ES-I3 (cell line): ENCODE data around the gene MTA2.
A peak's percentile ranks its signal among the peaks of the same experiment; 100 is the strongest.
"Not testable (repeated sequence)": the region's sequence is repeated elsewhere in the genome, so short reads cannot be mapped to it uniquely, and the experiment has no call there.

Source experiments
- H3K36me3 ChIP-seq: 2 replicates; pipeline ENCODE4 v1.6.1; 2013; ENCODE audit warnings: mild to moderate bottlenecking, low read length, control low read depth, moderate library complexity; ENCODE audit not compliant: insufficient read depth
- H3K4me1 ChIP-seq: 2 replicates; pipeline ENCODE4 v1.6.1; 2013; ENCODE audit warnings: mild to moderate bottlenecking, control low read depth, low read length; ENCODE audit not compliant: insufficient read depth
- H3K9ac ChIP-seq: 2 replicates; pipeline ENCODE4 v1.6.1; 2013; ENCODE audit warnings: low read depth, mild to moderate bottlenecking, low read length, moderate library complexity
- H3K9me3 ChIP-seq: 2 replicates; pipeline ENCODE4 v1.6.1; 2013; ENCODE audit warnings: mild to moderate bottlenecking, low read length, moderate library complexity; ENCODE audit not compliant: control insufficient read depth, insufficient read depth

The MTA2 gene

GRCh38 chr11:62601372-62602140 is at the start of gene MTA2:
Gene MTA2 (minus strand): TSS chr11:62601865. CDS start chr11:62601450, 415 bp downstream.
- Histone ChIP-seq H3K36me3 (peaks cover 16% of the 10 kb centered on the region; the same call in 1 of the 2 replicates), H3K9ac (peak within 1 kb of the TSS; percentile 96), H3K9me3 (no peaks in the 10 kb centered on the region), H3K4me1 (peaks cover 18% of the 10 kb centered on the region)

DNA sequence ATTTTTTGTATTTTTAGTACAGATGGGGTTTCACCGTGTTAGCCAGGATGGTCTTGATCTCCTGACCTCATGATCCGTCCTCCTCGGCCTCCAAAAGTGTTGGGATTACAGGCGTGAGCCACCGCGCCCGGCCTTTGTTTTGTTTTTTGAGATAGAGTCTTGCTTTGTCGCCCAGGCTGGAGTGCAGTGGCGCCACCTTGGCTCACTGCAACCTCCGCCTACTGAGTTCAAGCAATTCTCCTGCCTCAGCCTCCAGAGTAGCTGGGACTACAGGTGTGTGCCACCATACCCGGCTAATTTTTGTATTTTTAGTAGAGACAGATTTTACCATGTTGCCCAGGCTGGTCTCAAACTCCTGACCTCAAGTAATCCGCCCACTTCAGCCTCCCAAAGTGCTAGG is 48.6 kb upstream of the MTA2 start:
- not testable (repeated sequence) for H3K9ac ChIP-seq, H3K36me3 ChIP-seq, H3K9me3 ChIP-seq
- 0 out of 2 replicates have a peak, but pooled peaks cover 11% of the 10 kb centered on the region for H3K4me1 ChIP-seq

DNA sequence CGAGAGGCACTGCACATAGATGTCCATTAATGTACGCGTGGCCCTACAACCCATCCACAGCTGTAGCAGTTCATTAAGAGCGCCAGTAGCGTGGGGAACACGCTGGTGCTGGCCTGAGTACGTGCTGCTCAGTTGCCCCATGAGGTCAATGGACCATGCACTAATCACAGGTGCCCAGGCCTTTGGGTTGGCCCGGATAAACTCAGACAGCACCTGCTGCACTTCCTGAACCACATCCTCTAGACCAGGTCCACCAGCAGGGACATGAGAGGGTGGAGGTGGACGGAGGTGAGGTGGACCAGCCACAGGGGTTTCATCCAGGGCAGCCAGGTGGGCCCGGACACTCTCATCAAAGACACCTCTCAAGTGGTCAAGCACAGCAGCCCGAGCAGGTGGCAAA is 47.8 kb upstream of the MTA2 start:
- H3K4me1 ChIP-seq = 0 out of 2 replicates have a peak, but pooled peaks cover 11% of the 10 kb centered on the region
- H3K36me3 ChIP-seq = no peaks in the 10 kb centered on the region; the same call in 1 of the 2 replicates

GRCh38 chr11:62648967-62649364 is 47.3 kb upstream of the MTA2 start:
- no peaks in the 10 kb centered on the region for H3K9me3 ChIP-seq
- no peak overlapping the region for H3K9ac ChIP-seq
- no peaks in the 10 kb centered on the region; the same call in 1 of the 2 replicates for H3K36me3 ChIP-seq
- 0 out of 2 replicates have a peak, but pooled peaks cover 11% of the 10 kb centered on the region for H3K4me1 ChIP-seq

More for the DNA sequence above, 47.8 kb upstream of the MTA2 start:
- H3K9ac ChIP-seq = no peak overlapping the region
- no peaks in the 10 kb centered on the region for H3K9me3 ChIP-seq

DNA sequence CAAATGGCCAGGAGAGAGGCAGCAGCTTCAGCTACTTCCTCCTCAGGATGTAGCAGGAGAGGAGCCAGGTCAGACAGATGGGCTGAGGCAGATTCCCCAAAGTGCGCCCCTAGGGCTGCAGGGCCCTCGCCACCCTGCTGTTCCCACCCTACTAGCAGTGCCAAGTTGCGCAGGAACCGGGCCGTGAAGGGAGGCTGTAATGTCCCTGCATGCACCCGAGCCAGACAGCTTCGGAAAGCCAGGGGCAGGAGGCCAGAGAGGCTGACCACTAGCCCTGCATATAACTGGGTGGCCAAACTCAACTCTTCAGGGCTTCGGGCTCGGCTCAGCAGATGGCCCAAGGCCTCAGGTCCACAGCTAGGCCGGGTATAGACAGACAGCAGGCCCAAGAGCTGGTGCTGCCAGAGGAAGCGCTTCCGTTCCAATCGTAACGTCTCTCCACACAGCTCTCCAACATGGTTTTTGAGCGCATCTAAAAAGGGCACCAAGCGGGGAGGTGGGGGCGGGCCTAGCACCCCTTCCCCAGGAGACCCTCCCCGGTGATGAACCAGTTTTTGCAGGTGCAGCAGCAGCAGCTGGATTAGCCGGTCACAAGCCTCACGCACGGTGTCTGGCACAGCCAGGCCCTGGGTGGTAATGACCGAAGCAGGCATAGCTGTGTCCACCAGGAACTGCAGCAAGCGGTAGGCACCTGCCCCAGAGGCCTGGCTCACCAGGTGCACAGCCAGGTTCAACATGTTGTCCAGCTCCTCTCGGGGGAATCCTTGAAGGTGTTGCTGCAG is 46.7 kb upstream of the MTA2 start:
- H3K9ac ChIP-seq = no peak overlapping the region
- H3K4me1 ChIP-seq = 0 out of 2 replicates have a peak, but pooled peaks cover 11% of the 10 kb centered on the region
- no peaks in the 10 kb centered on the region for H3K9me3 ChIP-seq
- no peaks in the 10 kb centered on the region; the same call in 1 of the 2 replicates for H3K36me3 ChIP-seq

DNA sequence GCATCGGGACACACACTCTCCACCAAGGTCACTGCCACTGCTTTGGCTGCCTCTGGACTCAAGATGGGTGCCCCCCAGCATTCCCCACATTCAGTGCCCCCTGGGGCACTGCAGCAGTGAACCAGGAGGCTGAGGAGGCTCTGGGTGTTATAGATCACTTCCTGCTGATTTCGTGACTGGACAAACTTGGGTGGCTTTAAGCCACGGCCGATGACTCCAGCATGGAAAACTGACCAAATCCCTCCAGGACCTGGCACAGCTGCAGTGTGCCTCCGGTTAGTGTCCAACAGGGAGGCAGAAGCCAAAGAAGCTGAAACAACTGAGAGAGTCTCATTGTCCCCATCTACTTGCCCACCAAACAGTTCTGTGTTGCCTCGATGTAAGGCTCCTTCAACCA is 45.9 kb upstream of the MTA2 start:
- Histone ChIP-seq H3K4me1 (0 out of 2 replicates have a peak, but pooled peaks cover 11% of the 10 kb centered on the region), H3K9ac (no peak overlapping the region), H3K36me3 (no peaks in the 10 kb centered on the region; the same call in 1 of the 2 replicates), H3K9me3 (no peaks in the 10 kb centered on the region)

DNA sequence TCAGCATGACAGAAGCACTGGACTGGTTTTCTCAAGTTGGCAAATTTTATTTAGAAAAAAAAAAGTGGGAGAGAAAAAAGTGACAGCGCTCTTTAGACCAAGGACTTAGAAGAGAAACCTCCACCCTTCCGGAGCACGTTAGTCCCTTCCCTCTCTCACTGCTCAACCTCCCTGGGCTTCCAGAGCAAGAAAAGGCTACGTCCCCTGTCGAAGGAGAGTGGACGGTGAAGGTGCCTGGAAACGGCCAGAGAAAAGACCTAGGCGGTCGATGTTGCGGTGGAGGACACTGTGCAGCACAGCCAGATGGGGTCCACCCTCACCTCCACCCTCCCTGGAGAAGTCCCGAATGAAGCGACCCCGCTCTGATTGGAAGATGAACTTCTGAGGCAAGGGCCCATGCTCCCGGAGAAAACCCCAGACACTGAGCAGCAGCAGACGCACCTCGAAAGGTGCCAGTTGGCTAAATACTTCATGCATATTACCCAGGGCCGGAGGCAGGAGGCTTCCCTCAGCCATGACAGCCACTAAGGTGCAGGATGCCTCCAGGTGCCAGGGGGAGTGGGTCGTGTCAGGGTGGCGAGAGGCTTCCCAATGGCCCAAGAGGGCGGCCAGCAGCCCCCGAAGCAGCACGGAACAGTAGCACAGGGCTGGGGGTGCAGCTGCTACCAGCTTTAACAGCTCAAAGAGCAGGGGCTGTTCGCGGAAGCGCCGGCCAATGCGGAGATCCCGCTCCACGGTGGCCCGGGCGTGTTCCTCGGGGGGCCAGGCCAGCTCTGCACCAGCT is 45.4 kb upstream of the MTA2 start:
- Histone ChIP-seq H3K9ac (no peak overlapping the region; the same call in 1 of the 2 replicates), H3K36me3 (no peaks in the 10 kb centered on the region; the same call in 1 of the 2 replicates), H3K9me3 (no peaks in the 10 kb centered on the region), H3K4me1 (0 out of 2 replicates have a peak, but pooled peaks cover 10% of the 10 kb centered on the region)

- H3K9me3 ChIP-seq = no peaks in the 10 kb centered on the region
- 0 out of 2 replicates have a peak, but pooled peaks cover 6% of the 10 kb centered on the region for H3K4me1 ChIP-seq
- H3K36me3 ChIP-seq = no peaks in the 10 kb centered on the region; the same call in 1 of the 2 replicates
- H3K9ac ChIP-seq = peak within 1 kb of the TSS; percentile 100
Observed at GRCh38 chr11:62645946-62646824, 44.5 kb upstream of the MTA2 start, which contains the start of gene GANAB. Gene GANAB (minus strand): TSS chr11:62646613. CDS start chr11:62646599, 14 bp downstream.

GRCh38 chr11:62645671-62645945 is 43.9 kb upstream of the MTA2 start:
- Histone ChIP-seq H3K9ac (peak overlapping the region; percentile 100), H3K4me1 (0 out of 2 replicates have a peak, but pooled peaks cover 6% of the 10 kb centered on the region), H3K36me3 (no peaks in the 10 kb centered on the region; the same call in 1 of the 2 replicates), H3K9me3 (no peaks in the 10 kb centered on the region)

DNA sequence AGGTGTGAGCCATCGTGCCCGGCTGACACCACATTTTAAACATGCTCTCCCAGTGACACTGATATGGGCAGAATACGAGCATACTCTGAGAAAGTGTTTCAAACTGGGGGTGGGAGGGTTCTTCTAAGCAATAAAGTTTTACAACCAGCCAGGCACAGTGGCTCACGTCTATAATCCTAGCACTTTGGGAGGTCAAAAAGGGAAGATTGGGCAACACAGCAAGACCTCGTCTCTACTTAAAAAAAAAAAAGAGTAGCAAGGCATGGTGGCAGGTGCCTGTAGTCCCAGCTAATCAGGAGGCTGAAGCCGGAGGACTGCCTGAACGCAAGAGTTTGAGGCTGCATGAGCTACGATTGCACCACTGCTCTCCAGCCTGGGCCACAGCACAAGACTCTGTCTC is 42.6 kb upstream of the MTA2 start:
- H3K36me3 ChIP-seq = peaks cover 1% of the 10 kb centered on the region; the same call in 1 of the 2 replicates
- H3K4me1 ChIP-seq = 0 out of 2 replicates have a peak, but pooled peaks cover 6% of the 10 kb centered on the region
- no peaks in the 10 kb centered on the region for H3K9me3 ChIP-seq
- H3K9ac ChIP-seq = no peak overlapping the region

DNA sequence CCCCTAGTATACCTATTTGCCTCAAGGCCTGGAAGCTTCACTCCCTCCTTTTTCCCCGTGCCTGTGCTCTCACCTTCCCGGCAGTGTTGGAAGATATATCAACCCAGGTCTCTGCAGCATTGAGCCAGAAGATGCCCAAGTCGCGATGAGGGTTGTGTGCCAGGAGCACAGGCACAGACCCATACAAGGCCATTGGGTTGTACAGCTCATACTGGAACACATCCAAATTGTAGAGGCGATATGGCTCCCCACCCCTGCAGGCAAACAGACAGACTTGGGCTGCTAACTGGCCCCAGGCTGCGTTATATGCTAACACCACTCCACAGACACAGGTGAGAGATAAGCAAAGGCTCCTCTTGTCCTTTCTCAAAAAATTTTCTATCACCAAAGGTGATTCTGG is 30.8 kb upstream of the MTA2 start:
- Histone ChIP-seq H3K9ac (no peak overlapping the region), H3K4me1 (no peaks in the 10 kb centered on the region), H3K9me3 (no peaks in the 10 kb centered on the region), H3K36me3 (peaks cover 34% of the 10 kb centered on the region)

DNA sequence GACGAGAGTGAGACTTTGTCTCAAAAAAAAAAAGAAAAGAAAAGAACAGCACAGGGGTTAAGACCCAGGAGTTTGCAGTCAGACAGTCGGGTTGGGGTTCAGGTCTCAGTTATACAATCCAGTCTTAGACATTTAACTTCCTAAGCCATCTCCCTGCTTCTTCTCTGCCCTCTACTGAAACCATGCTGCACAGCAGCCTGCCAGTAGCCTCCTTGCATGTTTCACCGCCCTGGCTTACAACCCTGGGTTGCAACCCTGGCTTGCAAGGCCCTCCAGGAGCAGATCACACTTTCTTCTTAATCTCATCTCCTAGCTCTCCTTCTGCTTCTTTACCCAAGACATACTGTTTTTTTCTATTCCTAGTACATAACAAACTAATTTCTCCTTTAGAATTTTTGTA is 26.0 kb upstream of the MTA2 start:
- H3K9me3 ChIP-seq = no peaks in the 10 kb centered on the region

DNA sequence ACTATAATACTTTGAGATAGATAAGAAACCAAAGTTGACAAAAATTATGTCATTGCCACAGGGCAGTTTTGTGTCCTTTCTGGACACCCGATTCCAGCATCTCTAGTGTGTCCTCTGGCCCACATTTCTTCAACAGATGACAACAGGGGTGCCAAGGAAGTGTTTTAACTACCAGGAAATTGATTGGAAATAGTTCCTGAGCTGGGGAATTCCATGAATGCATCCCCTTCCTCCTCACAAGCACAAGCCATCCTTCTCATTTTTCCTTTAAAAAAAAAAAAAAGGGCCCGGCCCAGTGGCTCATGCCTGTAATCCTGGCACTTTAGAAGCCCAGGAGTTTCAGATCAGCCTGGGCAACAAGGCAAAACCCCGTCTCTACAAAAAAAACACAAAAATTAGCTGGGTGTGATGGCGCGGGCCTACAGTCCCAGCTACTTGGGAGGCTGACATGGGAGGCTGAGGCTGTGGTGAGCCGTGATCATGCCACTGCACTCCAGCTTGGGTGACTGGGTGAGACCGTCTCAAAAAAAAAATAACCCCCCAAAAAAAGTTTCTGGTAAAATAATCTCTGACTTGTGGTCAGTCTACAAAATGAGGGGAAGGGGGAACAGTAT is 20.9 kb upstream of the MTA2 start:
- Histone ChIP-seq H3K9me3 (no peaks in the 10 kb centered on the region), H3K36me3 (peaks cover 11% of the 10 kb centered on the region), H3K4me1 (peaks cover 6% of the 10 kb centered on the region; the same call in 1 of the 2 replicates), H3K9ac (peak overlapping the region; percentile 25)

More for the DNA sequence above, 26.0 kb upstream of the MTA2 start:
- Histone ChIP-seq H3K4me1 (no peaks in the 10 kb centered on the region), H3K9ac (no peak overlapping the region), H3K36me3 (peaks cover 28% of the 10 kb centered on the region)
